BE2C (cell line): ENCODE results near the gene ZKSCAN8.
A peak's percentile ranks its signal among the peaks of the same experiment; 100 is the strongest.

Source experiments
- DNase-seq: peaks from one replicate; pipeline ENCODE4 v3.0.0-alpha.2; 2020
- H3K27me3 ChIP-seq: fragments of 250-450 bp; sonication (Bioruptor Pico); 2 replicates; pipeline ENCODE4 v1.5.1; 2020; ENCODE audit warnings: mild to moderate bottlenecking
- H3K36me3 ChIP-seq: fragments of 250-450 bp; sonication (Bioruptor Pico); 2 replicates; pipeline ENCODE4 v1.5.1; 2020; ENCODE audit warnings: mild to moderate bottlenecking
- H3K4me1 ChIP-seq: fragments of 250-450 bp; sonication (Bioruptor Pico); 2 replicates; pipeline ENCODE4 v1.5.1; 2020
- H3K4me3 ChIP-seq: 2 replicates; pipeline ENCODE4 v1.5.1; 2011; ENCODE audit warnings: low read depth, low read length
- H3K9me3 ChIP-seq: fragments of 250-450 bp; sonication (Bioruptor Pico); 2 replicates; pipeline ENCODE4 v1.5.1; 2020
- TF ChIP-seq, protein P1 (sequence below): IDR thresholded peaks from 2 replicates; pipeline ENCODE4 v1.5.1; 2012; ENCODE audit warnings: mild to moderate bottlenecking, low read depth, low read length

Gene ZKSCAN8

DNA sequence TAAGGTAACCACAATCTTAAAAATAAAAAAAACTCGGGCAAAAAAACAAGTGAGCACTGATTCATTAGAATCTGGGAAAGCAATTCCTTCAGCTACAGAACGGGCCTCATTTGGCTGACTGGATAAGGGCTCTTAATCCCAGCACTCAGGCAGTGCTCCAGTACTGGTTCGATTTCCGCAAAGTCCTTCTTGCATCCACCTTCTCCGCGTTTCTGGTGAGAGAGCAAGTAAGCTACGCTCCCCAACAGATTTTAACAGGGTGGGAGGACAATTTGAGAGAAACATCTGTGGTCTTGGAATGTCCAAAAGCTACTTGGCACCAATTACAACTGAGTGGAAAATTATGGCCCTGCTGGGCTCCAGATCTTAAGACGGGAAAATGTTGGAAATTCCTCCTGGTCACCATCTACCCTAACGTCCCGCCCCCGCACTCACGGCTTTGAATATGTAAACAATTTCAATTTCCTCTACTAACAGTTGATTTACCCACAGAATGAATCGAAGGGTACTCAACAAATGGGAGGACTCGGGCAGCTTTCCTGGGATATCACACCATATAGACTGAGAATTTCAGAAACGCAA is 65.3 kb downstream of the ZKSCAN8 start:
- no peak for DNase-seq
- no peaks in the 10 kb centered on the region for H3K36me3 ChIP-seq
- peaks cover 61% of the 10 kb centered on the region for H3K27me3 ChIP-seq
- H3K4me1 ChIP-seq, result no peaks in the 10 kb centered on the region
- no peaks in the 10 kb centered on the region for H3K9me3 ChIP-seq
- peak overlapping the region; percentile 54 for H3K4me3 ChIP-seq
- TF ChIP-seq, protein P1, sequence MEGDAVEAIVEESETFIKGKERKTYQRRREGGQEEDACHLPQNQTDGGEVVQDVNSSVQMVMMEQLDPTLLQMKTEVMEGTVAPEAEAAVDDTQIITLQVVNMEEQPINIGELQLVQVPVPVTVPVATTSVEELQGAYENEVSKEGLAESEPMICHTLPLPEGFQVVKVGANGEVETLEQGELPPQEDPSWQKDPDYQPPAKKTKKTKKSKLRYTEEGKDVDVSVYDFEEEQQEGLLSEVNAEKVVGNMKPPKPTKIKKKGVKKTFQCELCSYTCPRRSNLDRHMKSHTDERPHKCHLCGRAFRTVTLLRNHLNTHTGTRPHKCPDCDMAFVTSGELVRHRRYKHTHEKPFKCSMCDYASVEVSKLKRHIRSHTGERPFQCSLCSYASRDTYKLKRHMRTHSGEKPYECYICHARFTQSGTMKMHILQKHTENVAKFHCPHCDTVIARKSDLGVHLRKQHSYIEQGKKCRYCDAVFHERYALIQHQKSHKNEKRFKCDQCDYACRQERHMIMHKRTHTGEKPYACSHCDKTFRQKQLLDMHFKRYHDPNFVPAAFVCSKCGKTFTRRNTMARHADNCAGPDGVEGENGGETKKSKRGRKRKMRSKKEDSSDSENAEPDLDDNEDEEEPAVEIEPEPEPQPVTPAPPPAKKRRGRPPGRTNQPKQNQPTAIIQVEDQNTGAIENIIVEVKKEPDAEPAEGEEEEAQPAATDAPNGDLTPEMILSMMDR, result no peak

DNA sequence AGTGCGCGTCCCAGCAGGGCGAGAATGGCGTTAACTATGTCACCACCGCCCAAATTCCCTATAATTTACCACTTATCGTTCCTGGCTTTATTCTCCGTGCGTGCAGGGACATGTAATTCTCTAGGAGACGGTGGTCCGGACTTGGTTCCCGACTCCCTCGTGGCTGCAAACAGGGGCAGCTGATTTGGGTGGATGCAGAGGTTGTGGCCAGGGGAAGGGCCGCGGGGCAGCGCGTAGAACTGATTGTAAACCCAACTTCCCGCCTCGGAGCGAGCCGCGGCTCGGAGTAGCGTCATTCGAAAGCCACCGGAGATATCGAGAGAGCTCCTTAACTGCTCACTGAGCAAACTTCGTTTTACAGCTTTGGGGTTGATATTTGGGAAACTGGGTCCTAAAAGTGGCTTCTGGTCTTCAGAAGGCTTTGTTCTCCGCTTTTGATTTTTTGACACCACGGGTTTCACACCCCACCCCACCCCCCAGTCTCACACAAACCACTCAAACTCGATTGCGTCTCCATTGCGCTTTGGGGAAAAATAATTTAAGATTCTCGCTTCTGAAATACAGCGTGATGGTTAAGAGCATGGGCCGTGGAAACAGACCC is 65.9 kb downstream of the ZKSCAN8 start:
- no peaks in the 10 kb centered on the region for H3K4me1 ChIP-seq
- H3K4me3 ChIP-seq, result peak overlapping the region; percentile 54
- H3K27me3 ChIP-seq, result peaks cover 61% of the 10 kb centered on the region
- H3K36me3 ChIP-seq, result no peaks in the 10 kb centered on the region
- TF ChIP-seq, protein P1, result no peak
- DNase-seq, result peak; percentile 38
- no peaks in the 10 kb centered on the region for H3K9me3 ChIP-seq

DNA sequence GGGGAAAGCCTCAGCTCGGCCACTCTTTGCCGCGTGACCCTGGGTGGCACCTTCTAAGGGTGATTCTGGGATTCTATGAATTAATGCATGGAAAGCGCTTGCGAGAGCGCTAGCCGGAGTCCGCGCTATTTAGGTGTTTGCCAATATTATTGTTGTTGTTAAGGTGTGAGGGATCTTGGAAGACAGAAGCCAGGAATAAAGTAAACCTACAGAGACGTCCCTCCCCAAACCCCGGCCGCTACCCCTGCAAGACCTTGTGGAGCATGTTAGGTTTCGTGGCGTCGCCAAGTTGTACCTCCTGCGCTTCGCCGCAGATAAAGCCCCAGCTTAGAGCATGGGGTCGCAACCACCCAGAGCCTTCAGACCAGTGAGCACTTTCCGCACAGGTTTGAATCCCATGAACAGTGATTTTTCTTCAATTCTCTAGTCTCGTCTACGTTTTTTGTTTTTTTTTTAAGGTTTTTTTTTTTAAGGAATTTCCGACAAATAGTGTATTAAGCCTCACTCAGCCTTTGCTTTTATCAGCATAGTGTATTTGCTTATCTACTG is 66.5 kb downstream of the ZKSCAN8 start:
- Histone ChIP-seq H3K4me1 (no peaks in the 10 kb centered on the region), H3K36me3 (no peaks in the 10 kb centered on the region), H3K4me3 (peak overlapping the region; percentile 54), H3K27me3 (peaks cover 60% of the 10 kb centered on the region), H3K9me3 (no peaks in the 10 kb centered on the region)
- no peak for DNase-seq
- TF ChIP-seq, protein P1, result no peak
